K562 (cell line): ENCODE measurements around the gene MTREX. TPM values are rescaled to one million over a fixed set of nuclear protein-coding genes. Genes with fewer than 3 reads are reported as not detected.

ENCODE experiments used
- ATAC-seq: fragments of 200-7000 bp; cut with Tn5 transposase; 3 replicates; pipeline ENCODE4 v1.9.1; 2020; ENCODE audit warnings: moderate library complexity
- BruUV-seq: library from RNA; stranded (reverse); fragments of 400-500 nt; replicated peaks from 2 replicates; lab custom pipeline; 2021; lab: Mats Ljungman, UMichigan
- CTCF ChIA-PET: fragments of 300-600 bp; formaldehyde crosslinking; extraction: SDS; loops from one replicate; lab custom pipeline; 2021; ENCODE audit warnings: low intra/inter-chr PET ratio; lab: Yijun Ruan, JAX
- POLR2A ChIA-PET: fragments of 300-600, 350-650 bp; sonication (Branson Sonifier 250); formaldehyde crosslinking; extraction: SDS; loops from one replicate; lab custom pipeline; 2021; ENCODE audit warnings: antibody characterized with exemption, inconsistent platforms; lab: Yijun Ruan, JAX
- DNase-seq, 4 experiments: peaks; one replicate each; pipeline versions ENCODE4 v3.0.0 to v3.0.0-alpha.2; 2011 to 2018; ENCODE audit warnings: low spot score in 3 of 4, mixed read lengths in 3 of 4; ENCODE audit errors: extremely low read depth in 1 of 4
- FAIRE-seq: peaks from 2 replicates; lab custom pipeline; 2011; peaks lifted over from hg19 to GRCh38; lab: Jason Lieb, UNC
- H2AFZ ChIP-seq: 2 replicates; pipeline ENCODE4 v1.6.0; 2011; ENCODE audit warnings: low read depth, low read length, control low read depth, inconsistent platforms
- H3K27ac ChIP-seq: fragments of 200-600 bp; 3 replicates; pipeline ENCODE4 v1.8.0; 2011; ENCODE audit warnings: low read depth, mild to moderate bottlenecking, control low read depth, inconsistent platforms, low read length, moderate library complexity, mixed read lengths; ENCODE audit errors: extremely low read depth
- H3K27me3 ChIP-seq, 2 experiments: fragments of 300-600 bp in 1 of 2; 2 replicates in 1 of 2; 3 replicates in 1 of 2; pipeline versions ENCODE4 v1.6.0 to v1.8.0; 2011; ENCODE audit warnings: inconsistent platforms in 2 of 2, low read length in 2 of 2, mild to moderate bottlenecking in 1 of 2, mixed read lengths in 1 of 2, moderate library complexity in 1 of 2; ENCODE audit not compliant: control insufficient read depth in 2 of 2, insufficient read depth in 2 of 2
- H3K36me3 ChIP-seq: fragments of 300-600 bp; 3 replicates; pipeline ENCODE4 v1.8.0; 2011; ENCODE audit warnings: mild to moderate bottlenecking, low read length, inconsistent platforms; ENCODE audit not compliant: control insufficient read depth, insufficient read depth
- H3K4me1 ChIP-seq, 2 experiments: fragments of 200-600 bp in 1 of 2; replicated peaks in 1 of 2; 2 replicates in 1 of 2; 3 replicates in 1 of 2; pipeline versions ENCODE4 v1.5.1 to v1.8.0; 2011; ENCODE audit warnings: inconsistent platforms in 2 of 2, low read length in 2 of 2, mild to moderate bottlenecking in 1 of 2, mixed read lengths in 1 of 2, moderate library complexity in 1 of 2; ENCODE audit not compliant: control insufficient read depth in 2 of 2, insufficient read depth in 2 of 2
- H3K4me2 ChIP-seq: 2 replicates; pipeline ENCODE4 v1.6.1; 2011; ENCODE audit warnings: low read length, control low read depth, inconsistent platforms, mixed read lengths; ENCODE audit not compliant: insufficient read depth
- H3K4me3 ChIP-seq: fragments of 200-600 bp; sonication (generic), shearing (Covaris generic); 2 replicates; pipeline ENCODE4 v1.5.1; 2016; ENCODE audit warnings: control low read depth, inconsistent platforms
- H3K79me2 ChIP-seq: fragments of 200-600 bp; 3 replicates; pipeline ENCODE4 v1.8.0; 2011; ENCODE audit warnings: low read length, inconsistent platforms; ENCODE audit not compliant: control insufficient read depth, insufficient read depth
- H3K9ac ChIP-seq, 2 experiments: 2 replicates each; pipeline versions ENCODE4 v1.6.0 to v1.6.1; 2011; ENCODE audit warnings: low read depth in 2 of 2, low read length in 2 of 2, control low read depth in 1 of 2, inconsistent platforms in 1 of 2, mild to moderate bottlenecking in 1 of 2, mixed read lengths in 1 of 2; ENCODE audit not compliant: insufficient read depth in 1 of 2
- H3K9me1 ChIP-seq: one replicate; pipeline ENCODE4 v1.6.0; 2011; ENCODE audit warnings: inconsistent platforms, mild to moderate bottlenecking, low read length, moderate library complexity; ENCODE audit not compliant: control insufficient read depth, insufficient read depth
- H3K9me3 ChIP-seq: replicated peaks from 2 replicates; pipeline ENCODE4 v1.5.1; 2011; ENCODE audit warnings: low read depth, low read length, inconsistent platforms; ENCODE audit not compliant: control insufficient read depth, insufficient read depth
- H4K20me1 ChIP-seq: replicated peaks from 2 replicates; pipeline ENCODE4 v1.6.1; 2011; ENCODE audit warnings: low read length, inconsistent platforms, mixed read lengths; ENCODE audit not compliant: control insufficient read depth, insufficient read depth
- HNRNPH1 ChIP-seq: fragments of 200-400 bp; formaldehyde crosslinking; optimal IDR thresholded peaks from 2 replicates; pipeline ENCODE3; 2017; ENCODE audit warnings: low read depth, mild to moderate bottlenecking, low read length, moderate library complexity
- HNRNPUL1 ChIP-seq: fragments of 200-400 bp; formaldehyde crosslinking; IDR thresholded peaks from 2 replicates; pipeline ENCODE4 v1.6.1; 2017; ENCODE audit warnings: low read length
- RBM22 ChIP-seq: fragments of 200-400 bp; formaldehyde crosslinking; IDR thresholded peaks from 2 replicates; pipeline ENCODE4 v1.6.1; 2018; ENCODE audit warnings: low read length, low read depth; ENCODE audit not compliant: poor library complexity, severe bottlenecking
- TRIM24 ChIP-seq, 2 experiments: fragments of 450-650 bp; IDR thresholded peaks; 2 replicates each; pipeline ENCODE4 v1.6.1; 2016
- ZNF146 ChIP-seq: IDR thresholded peaks from one replicate; pipeline ENCODE4 v1.6.1; 2018; ENCODE audit warnings: missing compliant biosample characterization; ENCODE audit not compliant: unreplicated experiment
- ZNF175 ChIP-seq: fragments of 200-800 bp; sonication (Bioruptor generic); IDR thresholded peaks from 2 replicates; pipeline ENCODE4 v1.6.1; 2016; ENCODE audit warnings: low read depth, mild to moderate bottlenecking, missing genetic modification characterization, missing compliant biosample characterization
- ZNF830 ChIP-seq: fragments of 250-450 bp; sonication (Bioruptor Pico); IDR thresholded peaks from 2 replicates; pipeline ENCODE4 v1.5.0; 2021; ENCODE audit warnings: mild to moderate bottlenecking
- WGBS: fragments of 100-300 bp; shearing (Covaris generic); methylation state at CpG from one replicate; pipeline ENCODE4 v1.1.6; 2016; ENCODE audit warnings: low coverage, mixed read lengths; ENCODE audit not compliant: insufficient coverage; ENCODE audit errors: missing lambda C conversion rate; 5-methylcytosine and 5-hydroxymethylcytosine counted together
- in situ Hi-C: fragments of 300-500 bp; cut with MboI; formaldehyde crosslinking; loops from 4 replicates; pipeline ENCODE4 v1.15.0; 2018; ENCODE audit warnings: inconsistent platforms, mixed read lengths
- intact Hi-C: fragments of 100-400 bp; cut with micrococcal nuclease; formaldehyde crosslinking; loops from 2 replicates; pipeline ENCODE4 v1.14.2; 2022
- polyA plus RNA-seq, 8 experiments: library from polyadenylated mRNA; depleted of rRNA in 4 of 8; stranded (reverse) in 5 of 8; unstranded in 3 of 8; fragments of >200 nt; fragmentation: Nextera tagmentation in 2 of 8; fragmentation: Illumina TruSeq in 1 of 8; extraction: Ambion mirVana in 2 of 8; extraction: Trizol in 1 of 8; gene quantifications; 2 replicates each; pipeline versions ENCODE4 v1.2.1 to v1.2.3, GENCODE V29; 2011 to 2014; ENCODE audit warnings: inconsistent platforms in 1 of 8, missing spikeins in 1 of 8
- total RNA-seq, 7 experiments: library from RNA; depleted of rRNA in 6 of 7; stranded (reverse); fragments of >200 nt in 6 of 7; fragmentation: Illumina TruSeq in 2 of 7; extraction: Trizol in 2 of 7; gene quantifications; 2 replicates each; pipeline versions ENCODE4 v1.2.1 to v1.2.3, GENCODE V29; 2011 to 2021; ENCODE audit warnings: low replicate concordance in 1 of 7

MTREX gene
- total and polyA plus RNA-seq, 9 of the 15 experiments (the other 6 are each of a cell fraction or from before 2014, with no cell fraction given): 52.9 to 193 (median 150) TPM

DNA sequence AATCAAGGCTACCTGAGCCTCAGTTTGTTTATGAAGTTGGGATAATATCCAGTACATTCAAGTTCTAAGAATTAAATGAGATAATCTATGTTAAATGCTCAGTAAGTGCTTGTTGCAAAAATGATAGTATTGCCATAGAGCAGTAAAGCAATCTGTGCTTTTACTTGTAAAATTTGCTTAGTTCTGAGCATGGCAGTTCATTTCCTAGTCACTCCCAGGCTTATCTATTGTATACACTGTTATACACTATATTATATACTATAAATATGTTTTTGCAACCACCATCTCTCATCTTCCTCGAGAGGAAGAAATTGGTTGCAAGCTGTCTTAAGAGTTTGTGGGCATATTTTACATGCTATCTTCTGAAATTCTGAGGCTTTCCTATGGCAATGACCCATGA lies 63.4 kb downstream of the MTREX start:
- peaks cover 73% of the 10 kb centered on the region for H3K36me3 ChIP-seq
- POLR2A ChIA-PET: no interaction called here
- CTCF ChIA-PET: no interaction called here
- no peak for TF ChIP-seq HNRNPUL1
- no peak for TF ChIP-seq ZNF146 (CRISPR knock-in tag)
- TF ChIP-seq ZNF175 (CRISPR knock-in tag): no peak
- TF ChIP-seq HNRNPH1: no peak
- no peak for TF ChIP-seq TRIM24 (IDR thresholded peaks at IDR 0.05)
- TF ChIP-seq RBM22: no peak
- no peak for TF ChIP-seq ZNF830
- 0 out of 2 replicates have a peak, but pooled peaks cover 3% of the 10 kb centered on the region for H3K9me3 ChIP-seq
- H3K27me3 ChIP-seq: no peaks in the 10 kb centered on the region
- intact Hi-C loops: no loop called here
- no peak for DNase-seq
- no peak overlapping the region for H3K4me3 ChIP-seq
- in situ Hi-C loops: no loop called here
- no TSS peak for BruUV-seq
- H3K27ac ChIP-seq: no peak overlapping the region
- H3K4me1 ChIP-seq: no peaks in the 10 kb centered on the region
- H3K79me2 ChIP-seq: no peaks in the 10 kb centered on the region
- no peak overlapping the region for H3K4me2 ChIP-seq
- FAIRE-seq: no peak
- H2AFZ ChIP-seq: no peak overlapping the region
- WGBS: 92% methylated on average over 1 of the region's 1 CpG
- no peaks in the 10 kb centered on the region for H4K20me1 ChIP-seq
- H3K9ac ChIP-seq: no peak overlapping the region
- no peaks in the 10 kb centered on the region for H3K9me1 ChIP-seq
- ATAC-seq: no peak
